Measurements from ENCODE around the gene AQP5.

AQP5 gene

DNA sequence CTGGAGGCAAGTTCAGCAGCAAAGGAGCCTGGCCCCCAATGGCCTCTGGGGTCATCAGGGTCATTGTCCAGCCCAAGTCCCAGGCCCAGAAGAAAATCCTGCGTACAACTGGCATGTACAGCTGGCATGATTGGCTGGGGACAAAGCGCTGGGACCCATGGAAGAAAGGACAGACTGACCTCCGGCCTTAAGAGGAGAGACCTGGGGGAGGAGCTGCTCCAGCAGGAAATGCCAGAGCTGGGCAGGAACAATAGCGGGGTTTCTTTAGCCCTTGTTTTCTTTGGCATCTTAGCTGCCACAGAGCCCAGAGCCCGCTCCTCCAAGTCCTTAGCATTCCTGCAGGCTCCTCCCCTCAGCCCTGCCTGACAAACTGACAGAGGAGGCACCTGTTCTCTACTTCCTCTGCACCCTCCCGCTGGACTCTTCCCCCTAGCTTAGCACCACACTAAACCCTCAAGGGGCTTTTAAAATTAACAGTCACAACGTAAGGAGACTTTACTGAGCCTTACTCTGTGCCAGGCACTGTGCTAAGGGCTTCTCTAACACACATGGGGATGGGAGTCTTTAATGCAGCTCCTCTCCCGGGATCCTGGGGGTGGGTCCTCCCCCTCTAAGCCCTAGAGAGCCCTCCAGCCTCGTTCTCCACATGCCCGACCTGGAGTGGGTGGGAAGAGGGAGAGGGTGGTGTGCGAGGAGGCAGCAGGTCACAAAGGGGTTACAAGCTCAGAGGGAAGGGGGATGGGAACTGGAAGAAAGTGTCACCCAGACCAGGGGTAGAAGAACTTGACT lies 1.8 kb upstream of the AQP5 start:
- H3K4me3 ChIP-seq (ENCODE audit: low read depth, low read length): no peak overlapping the region
- TF ChIP-seq, protein P1, sequence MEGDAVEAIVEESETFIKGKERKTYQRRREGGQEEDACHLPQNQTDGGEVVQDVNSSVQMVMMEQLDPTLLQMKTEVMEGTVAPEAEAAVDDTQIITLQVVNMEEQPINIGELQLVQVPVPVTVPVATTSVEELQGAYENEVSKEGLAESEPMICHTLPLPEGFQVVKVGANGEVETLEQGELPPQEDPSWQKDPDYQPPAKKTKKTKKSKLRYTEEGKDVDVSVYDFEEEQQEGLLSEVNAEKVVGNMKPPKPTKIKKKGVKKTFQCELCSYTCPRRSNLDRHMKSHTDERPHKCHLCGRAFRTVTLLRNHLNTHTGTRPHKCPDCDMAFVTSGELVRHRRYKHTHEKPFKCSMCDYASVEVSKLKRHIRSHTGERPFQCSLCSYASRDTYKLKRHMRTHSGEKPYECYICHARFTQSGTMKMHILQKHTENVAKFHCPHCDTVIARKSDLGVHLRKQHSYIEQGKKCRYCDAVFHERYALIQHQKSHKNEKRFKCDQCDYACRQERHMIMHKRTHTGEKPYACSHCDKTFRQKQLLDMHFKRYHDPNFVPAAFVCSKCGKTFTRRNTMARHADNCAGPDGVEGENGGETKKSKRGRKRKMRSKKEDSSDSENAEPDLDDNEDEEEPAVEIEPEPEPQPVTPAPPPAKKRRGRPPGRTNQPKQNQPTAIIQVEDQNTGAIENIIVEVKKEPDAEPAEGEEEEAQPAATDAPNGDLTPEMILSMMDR (IDR thresholded peaks at IDR 0.05): no peak
- H3K27me3 ChIP-seq (ENCODE audit: control insufficient read depth, insufficient read depth, low read length): no peaks in the 10 kb centered on the region
- H2AFZ ChIP-seq: no peak overlapping the region
- H3K4me2 ChIP-seq (ENCODE audit: low read length): no peak overlapping the region
- H3K36me3 ChIP-seq (ENCODE audit: control insufficient read depth, insufficient read depth, low read length): no peaks in the 10 kb centered on the region
- H3K9ac ChIP-seq: no peak overlapping the region
- no peaks in the 10 kb centered on the region for H3K79me2 ChIP-seq
- H3K4me1 ChIP-seq: peaks cover 6% of the 10 kb centered on the region
- no peaks in the 10 kb centered on the region for H3K9me3 ChIP-seq (ENCODE audit: control insufficient read depth, low read length)
- H3K27ac ChIP-seq: no peak overlapping the region

DNA sequence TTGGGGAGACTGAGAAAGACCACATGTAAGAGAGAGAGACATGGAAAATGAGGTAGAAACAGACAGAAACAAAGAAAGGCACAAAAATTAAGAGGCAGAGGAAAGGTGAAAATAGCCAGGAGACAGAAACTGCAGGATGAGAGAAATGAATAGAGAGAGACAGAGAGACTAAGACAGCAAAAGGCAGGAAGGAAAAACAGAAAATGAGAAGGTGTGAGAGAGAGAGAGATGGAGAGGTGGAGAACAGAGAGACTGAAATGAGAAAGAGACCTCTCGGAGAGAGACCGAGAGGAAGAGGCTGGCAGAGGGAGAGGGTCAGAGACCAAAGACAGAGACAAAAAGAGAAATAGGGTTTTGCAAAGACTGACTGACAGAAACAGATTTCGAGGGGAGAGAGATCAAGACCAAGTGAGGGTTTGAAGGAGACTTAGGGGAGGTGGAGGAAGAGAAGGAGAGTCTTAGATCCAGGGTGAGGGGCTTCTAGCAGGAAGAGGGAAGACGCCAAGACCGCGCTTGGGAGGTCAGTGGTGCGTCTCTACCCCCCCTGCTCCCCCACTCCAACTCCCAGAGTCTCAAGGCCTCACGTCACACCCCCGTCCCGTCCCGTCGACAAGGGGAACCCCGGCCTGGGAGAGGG lies 1.1 kb upstream of the AQP5 start:
- H3K4me3 ChIP-seq (ENCODE audit: low read depth, low read length): no peak overlapping the region
- no peak overlapping the region for H2AFZ ChIP-seq
- no peaks in the 10 kb centered on the region for H3K9me3 ChIP-seq (ENCODE audit: control insufficient read depth, low read length)
- no peaks in the 10 kb centered on the region for H3K27me3 ChIP-seq (ENCODE audit: control insufficient read depth, insufficient read depth, low read length)
- H3K4me1 ChIP-seq: peaks cover 6% of the 10 kb centered on the region
- no peak overlapping the region for H3K9ac ChIP-seq
- H3K79me2 ChIP-seq: no peaks in the 10 kb centered on the region
- TF ChIP-seq, protein P1 (IDR thresholded peaks at IDR 0.05): no peak
- H3K4me2 ChIP-seq (ENCODE audit: low read length): no peak overlapping the region
- H3K36me3 ChIP-seq (ENCODE audit: control insufficient read depth, insufficient read depth, low read length): no peaks in the 10 kb centered on the region
- H3K27ac ChIP-seq: no peak overlapping the region

DNA sequence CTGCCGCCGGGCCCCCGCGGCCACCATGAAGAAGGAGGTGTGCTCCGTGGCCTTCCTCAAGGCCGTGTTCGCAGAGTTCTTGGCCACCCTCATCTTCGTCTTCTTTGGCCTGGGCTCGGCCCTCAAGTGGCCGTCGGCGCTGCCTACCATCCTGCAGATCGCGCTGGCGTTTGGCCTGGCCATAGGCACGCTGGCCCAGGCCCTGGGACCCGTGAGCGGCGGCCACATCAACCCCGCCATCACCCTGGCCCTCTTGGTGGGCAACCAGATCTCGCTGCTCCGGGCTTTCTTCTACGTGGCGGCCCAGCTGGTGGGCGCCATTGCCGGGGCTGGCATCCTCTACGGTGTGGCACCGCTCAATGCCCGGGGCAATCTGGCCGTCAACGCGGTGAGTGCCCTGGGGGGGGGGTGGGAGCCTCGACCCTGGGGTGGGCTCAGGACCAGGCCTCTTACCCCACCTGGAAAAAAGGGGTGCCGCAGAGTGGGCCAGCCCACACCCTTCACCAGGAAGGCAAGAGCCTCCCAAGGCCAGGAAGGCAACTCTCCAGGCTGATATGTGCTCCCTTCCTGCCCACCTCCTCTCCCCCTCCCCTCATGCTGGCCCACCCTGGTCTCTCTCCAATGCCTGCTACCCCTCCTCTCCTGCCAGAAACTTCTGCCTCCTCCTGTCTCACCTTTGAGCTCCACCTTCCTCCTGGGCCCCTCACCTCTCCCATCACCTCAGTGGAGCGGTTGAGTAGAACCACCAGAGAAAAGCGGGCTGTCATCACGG lies 507 bp downstream of the AQP5 start:
- no peaks in the 10 kb centered on the region for H3K36me3 ChIP-seq (ENCODE audit: control insufficient read depth, insufficient read depth, low read length)
- H3K79me2 ChIP-seq: no peaks in the 10 kb centered on the region
- H2AFZ ChIP-seq: no peak overlapping the region
- H3K9me3 ChIP-seq (ENCODE audit: control insufficient read depth, low read length): no peaks in the 10 kb centered on the region
- peaks cover 6% of the 10 kb centered on the region for H3K4me1 ChIP-seq
- H3K27me3 ChIP-seq (ENCODE audit: control insufficient read depth, insufficient read depth, low read length): no peaks in the 10 kb centered on the region
- H3K9ac ChIP-seq: no peak overlapping the region
- H3K4me2 ChIP-seq (ENCODE audit: low read length): no peak overlapping the region
- TF ChIP-seq, protein P1 (IDR thresholded peaks at IDR 0.05): no peak
- H3K27ac ChIP-seq: no peak overlapping the region
- H3K4me3 ChIP-seq (ENCODE audit: low read depth, low read length): no peak overlapping the region

DNA sequence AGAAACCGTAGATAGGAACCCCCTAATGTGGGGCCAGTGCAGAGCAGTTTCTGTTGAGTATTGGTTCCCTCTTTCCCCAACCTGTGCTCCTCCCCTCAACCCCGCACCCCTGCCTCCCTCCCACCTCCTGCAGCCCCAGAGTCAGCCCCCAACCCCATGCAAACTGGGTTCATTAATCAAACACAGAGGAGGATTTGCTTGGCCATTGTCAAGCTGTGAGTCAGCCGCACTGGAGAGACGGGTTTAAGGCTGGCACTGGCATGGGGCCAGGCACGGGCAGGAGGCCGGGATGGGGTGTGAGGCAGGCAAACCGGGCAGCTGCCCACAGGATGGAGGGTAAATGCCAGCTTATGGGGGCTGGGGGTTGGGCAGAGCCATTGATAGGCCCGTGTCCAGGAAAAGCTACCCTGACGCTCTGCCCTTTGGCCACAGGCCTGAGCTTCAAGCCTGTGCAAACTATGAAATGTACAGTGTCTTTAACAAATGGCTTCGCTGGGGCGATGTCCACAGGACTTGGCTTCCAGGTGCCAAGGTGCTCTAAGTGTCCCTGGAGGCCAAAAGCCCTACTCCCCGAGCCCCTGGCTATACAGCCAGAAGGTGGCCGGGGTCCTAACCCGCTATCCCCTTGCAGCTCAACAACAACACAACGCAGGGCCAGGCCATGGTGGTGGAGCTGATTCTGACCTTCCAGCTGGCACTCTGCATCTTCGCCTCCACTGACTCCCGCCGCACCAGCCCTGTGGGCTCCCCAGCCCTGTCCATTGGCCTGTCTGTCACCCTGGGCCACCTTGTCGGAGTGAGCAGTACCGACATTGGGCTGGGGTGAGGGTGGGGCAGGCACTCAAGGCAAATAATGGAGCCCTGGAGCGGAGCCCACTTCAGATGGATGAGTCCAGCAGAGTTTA lies 1.4 kb downstream of the AQP5 start:
- H2AFZ ChIP-seq: peak overlapping the region; percentile 10
- no peak overlapping the region for H3K27ac ChIP-seq
- H3K36me3 ChIP-seq (ENCODE audit: control insufficient read depth, insufficient read depth, low read length): no peaks in the 10 kb centered on the region
- no peaks in the 10 kb centered on the region for H3K9me3 ChIP-seq (ENCODE audit: control insufficient read depth, low read length)
- H3K4me1 ChIP-seq: peaks cover 10% of the 10 kb centered on the region
- H3K4me3 ChIP-seq (ENCODE audit: low read depth, low read length): no peak overlapping the region
- H3K4me2 ChIP-seq (ENCODE audit: low read length): no peak overlapping the region
- no peaks in the 10 kb centered on the region for H3K79me2 ChIP-seq
- H3K9ac ChIP-seq: no peak overlapping the region
- H3K27me3 ChIP-seq (ENCODE audit: control insufficient read depth, insufficient read depth, low read length): no peaks in the 10 kb centered on the region
- TF ChIP-seq, protein P1 (IDR thresholded peaks at IDR 0.05): no peak
